NCI-H226 (cell line): ENCODE data around the gene USF1.
A peak's percentile ranks its signal among the peaks of the same experiment; 100 is the strongest.

Experiments
- DNase-seq: peaks from one replicate; pipeline ENCODE4 v3.0.0-alpha.2; 2015

Gene USF1

GRCh38 chr1:161045736-161046604 lies at the start of gene USF1:
Gene USF1, minus strand, starts transcription at chr1:161045977. Its CDS starts 2,702 bp downstream, at chr1:161043275.
- DNase-seq: peak; percentile 93

- DNase-seq: no peak
Measured at GRCh38 chr1:161095230-161095629, 49.5 kb upstream of the USF1 start.

DNA sequence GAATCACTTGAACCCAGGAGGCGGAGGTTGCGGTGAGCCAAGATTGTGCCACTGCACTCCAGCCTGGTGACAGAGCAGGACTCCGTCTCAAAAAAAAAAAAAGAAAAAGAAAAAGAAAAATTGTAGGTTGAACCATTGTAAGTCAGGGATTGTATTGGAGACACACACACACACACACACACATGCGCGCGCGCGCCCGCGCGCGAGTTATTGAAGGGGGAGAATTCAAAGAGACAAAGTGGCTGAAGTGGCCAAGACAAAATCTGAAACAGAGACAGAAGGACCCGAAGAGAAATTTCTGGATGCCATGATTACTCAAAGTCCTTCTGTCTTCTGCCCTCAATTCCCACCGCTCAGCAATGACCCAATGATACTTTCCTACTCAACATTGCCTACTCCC lies 48.7 kb upstream of the USF1 start:
- DNase-seq: no peak

DNA sequence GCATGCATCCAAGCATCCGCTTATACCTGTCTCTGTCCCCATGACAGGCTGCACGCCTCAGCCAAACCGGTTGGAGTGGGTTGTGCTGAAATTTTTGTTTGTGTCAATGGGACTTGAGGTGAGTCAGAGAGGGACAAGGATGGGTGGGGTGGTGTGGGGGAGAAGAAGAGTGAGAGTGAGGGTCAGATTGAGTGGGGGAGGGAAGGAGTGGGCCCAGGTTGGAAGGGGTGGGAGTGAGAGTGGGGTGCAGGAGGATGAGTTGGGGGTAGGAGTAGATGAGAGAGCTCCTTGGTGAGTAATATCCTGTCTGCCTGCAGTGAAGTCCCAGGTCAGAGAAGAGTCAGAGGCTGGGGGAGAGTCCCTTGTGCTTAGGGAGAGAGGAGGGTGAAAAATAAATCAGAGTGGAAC lies 46.8 kb upstream of the USF1 start:
- DNase-seq: peak; percentile 65

DNA sequence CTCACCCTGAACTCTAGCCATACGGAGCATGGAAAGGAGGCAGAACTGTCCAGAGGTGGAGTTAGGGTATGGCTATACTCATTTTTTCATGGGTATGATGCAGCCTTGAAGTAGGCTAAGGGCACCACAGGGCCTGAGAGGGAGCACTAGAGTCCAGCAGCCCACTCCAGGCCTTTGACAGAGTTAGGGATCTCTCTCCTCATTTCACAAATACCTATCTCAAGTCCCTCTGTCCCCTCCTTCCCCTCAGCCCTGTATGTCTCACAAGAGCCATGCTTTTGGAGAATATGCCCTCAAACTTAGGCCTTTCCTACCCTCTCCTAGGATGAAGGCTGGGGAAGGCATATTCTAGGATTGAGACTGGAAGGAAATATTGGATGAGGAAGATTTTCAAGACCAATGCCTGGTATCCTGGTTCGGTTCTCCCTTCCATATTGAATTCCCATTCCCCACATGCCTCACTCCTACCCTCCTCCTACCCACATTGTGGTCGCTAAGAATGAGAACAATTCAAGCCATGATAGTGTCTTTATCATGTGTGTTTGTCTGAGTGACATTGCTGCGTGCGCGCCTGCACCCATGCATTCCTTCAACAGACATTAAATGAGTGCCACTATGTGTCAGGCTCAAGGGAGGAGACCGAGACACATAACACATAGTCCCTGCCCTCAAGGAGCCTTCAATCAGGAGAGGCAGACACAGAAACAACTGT lies 46.2 kb upstream of the USF1 start:
- peak; percentile 52 for DNase-seq

GRCh38 chr1:161091093-161091492 lies 45.3 kb upstream of the USF1 start:
- DNase-seq: no peak

GRCh38 chr1:161090617-161091016 lies 44.8 kb upstream of the USF1 start:
- DNase-seq: no peak

GRCh38 chr1:161089938-161090337 lies 44.2 kb upstream of the USF1 start:
- DNase-seq: no peak

GRCh38 chr1:161089251-161089924 lies 43.6 kb upstream of the USF1 start, which contains the start of gene NECTIN4:
Gene NECTIN4, minus strand, starts transcription at chr1:161089558. Its CDS starts 262 bp downstream, at chr1:161089296.
- DNase-seq: no peak

GRCh38 chr1:161088587-161089110 lies 42.9 kb upstream of the USF1 start:
- peak; percentile 55 for DNase-seq

- no peak for DNase-seq
Measured at GRCh38 chr1:161086457-161086856, 40.7 kb upstream of the USF1 start.

DNA sequence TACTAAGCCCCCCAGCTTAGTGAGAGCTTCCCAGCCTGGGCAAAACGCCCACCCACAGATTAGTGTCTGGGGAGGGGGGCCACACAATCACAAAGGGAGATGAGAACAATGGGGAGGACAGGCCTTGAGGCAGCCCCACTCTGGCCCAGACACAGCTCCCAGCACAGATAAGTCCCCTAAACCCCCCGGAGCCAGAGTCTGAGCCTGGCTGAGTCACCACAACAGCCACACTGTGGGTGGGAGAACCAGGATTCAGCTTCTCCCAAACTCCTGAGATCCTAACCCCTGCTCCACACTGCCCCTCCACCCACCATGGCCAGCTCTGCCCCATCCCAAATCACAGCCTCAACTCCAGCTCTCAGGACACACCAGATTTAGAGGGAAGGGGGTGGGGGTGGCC lies 39.4 kb upstream of the USF1 start:
- no peak for DNase-seq

- DNase-seq: no peak
Measured at GRCh38 chr1:161084597-161084988, 38.8 kb upstream of the USF1 start.

DNA sequence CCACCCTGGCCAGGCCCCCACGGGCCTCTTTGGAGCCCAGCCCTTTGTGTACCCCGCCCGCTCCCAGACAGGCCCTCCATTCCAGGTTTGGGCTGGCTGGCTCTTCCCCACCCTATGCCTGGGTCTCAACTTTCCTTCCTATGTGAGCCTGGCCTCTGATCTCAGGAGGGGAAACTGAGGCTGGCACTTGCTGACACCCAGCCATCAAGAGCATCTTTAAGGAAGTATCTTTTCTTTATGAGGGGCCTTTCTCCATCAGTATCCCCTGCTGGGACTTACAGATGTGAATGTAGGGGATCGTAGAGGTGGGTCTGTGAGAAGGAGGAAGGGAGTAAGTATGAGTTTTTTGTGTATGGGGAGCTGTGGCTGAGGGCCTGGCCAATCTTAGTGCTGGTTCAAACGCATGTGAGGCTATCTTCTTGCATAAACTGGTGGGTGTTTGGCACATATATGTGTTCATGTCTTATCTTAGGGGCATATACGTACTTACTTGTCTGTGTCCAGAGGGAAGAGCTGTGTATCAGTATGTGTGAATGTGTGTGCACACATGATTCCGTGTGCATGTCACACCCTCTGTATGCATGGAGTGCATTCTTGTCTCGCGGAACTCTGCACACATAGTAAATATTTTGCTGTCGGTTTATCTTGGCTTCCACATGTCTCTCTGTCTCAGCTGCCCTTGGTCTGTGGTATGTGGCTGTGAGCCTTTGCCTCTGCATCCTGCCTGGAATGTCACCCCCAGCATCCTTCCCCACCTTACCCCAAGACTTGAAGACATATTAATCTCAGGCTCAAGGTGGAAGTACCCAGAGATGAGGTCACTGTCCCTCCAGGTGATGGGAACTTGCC lies 38.2 kb upstream of the USF1 start:
- no peak for DNase-seq

- peak; percentile 96 for DNase-seq
Measured at GRCh38 chr1:161082996-161083747, 37.4 kb upstream of the USF1 start.

- no peak for DNase-seq
Measured at GRCh38 chr1:161082483-161082882, 36.7 kb upstream of the USF1 start.

- DNase-seq: no peak
Measured at GRCh38 chr1:161081519-161081918, 35.7 kb upstream of the USF1 start.

- DNase-seq: peak; percentile 71
Measured at GRCh38 chr1:161080441-161081405, 34.9 kb upstream of the USF1 start.

DNA sequence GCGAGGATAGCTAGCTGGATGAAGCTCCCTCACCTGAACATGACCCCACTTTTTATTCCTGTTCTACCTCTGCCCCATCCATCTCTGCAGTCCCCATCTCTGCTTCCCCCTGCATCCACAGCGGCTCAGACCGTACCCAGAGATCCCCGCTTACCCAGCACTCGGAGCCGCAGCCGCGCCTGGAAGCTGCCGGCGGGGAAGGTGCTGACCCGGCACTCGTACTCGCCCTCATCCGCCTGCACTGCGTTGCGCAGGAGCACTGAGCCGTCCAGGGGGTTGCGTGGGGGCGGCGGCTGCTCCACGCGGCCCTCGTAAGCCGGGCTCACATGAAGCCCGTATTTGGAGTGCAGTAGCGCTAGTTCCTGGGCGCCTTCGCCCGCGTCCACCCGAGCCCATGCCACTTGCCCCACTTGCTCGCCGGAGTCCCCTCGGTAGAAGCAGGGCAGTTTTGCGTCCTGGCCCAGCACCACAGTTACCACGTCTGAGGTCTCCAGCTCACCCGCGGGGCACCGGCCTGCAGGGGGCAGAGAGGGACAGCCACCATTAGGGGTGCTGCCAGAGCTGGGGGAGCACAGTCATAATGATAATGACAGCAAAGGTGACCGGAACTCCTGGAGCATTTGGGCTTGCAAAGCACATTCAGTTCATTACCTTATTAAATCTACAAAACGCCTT lies 33.8 kb upstream of the USF1 start:
- no peak for DNase-seq

GRCh38 chr1:161077426-161077825 lies 31.6 kb upstream of the USF1 start:
- DNase-seq: no peak
